NCI-H446 (cell line): ENCODE data around the gene MEF2D.

Experiments
- DNase-seq, 2 experiments: peaks; one replicate each; lab custom pipeline; 2025; lab: John Stamatoyannopoulos, UW

Gene MEF2D

DNA sequence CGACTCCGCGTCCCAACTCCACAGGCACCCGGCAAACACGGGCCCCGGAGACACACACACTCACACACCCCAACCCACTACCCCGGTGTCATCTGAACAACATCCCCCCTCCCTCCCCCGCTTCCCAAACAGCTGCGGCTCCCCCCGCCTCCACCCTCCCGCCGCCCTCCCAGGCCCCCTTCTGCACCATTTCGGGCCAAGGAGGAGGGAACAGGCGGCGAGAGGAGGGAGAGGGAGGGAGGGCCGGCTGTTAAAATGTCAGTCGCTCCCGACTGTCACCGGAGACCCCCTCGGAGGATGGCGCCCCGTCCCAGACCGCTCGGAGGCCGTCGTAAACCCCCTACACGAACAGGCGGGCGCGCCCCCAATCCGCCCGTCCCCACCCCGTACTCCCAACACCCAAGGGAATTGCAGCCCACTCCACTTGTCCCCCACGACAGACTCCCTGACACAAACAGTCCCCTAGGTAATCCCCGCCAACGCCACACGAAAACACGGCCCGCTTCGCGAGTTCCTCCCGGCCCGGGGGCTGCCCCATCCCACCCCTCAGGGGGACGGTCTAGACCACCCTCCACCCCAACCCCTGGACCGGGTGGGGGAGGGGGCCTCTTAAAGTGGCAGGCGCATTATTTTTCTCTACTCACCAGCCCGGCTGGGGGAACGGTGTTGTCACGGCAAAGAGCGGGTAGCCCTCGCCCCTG, 583 bp downstream of the MEF2D start:
- DNase-seq = peak; percentile 33 to 35

DNA sequence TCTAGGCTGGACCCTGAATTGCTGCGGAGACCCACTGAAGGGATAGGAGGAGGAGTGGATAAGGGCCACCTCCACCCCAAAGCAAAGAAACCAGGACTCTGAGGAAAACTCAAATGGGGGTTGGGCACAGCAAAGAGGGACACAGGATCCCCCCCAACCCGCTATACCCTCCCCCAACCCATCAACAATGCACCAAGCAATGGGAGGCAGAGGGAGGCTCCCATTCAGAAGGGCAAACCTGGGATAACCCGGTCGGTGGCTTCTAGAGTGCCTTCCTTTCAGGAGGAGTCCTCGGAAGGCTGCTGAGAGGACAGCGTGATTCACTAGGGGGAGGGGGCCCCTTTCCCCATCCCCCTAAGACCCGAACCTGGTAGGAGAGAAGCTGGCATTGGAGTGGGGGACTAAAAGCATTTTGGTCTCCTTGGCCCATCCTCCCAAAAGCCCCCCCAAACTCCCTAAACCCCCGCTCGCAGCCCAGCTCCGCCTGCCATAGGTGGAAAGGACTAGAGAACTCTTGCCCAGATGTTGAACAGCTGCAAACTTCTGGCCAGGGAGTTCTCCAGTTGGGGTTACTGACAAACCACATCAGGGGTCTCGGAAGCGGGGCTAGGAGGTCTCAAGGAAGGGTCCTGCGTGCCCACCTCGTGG, 1.3 kb downstream of the MEF2D start:
- no peak for DNase-seq

DNA sequence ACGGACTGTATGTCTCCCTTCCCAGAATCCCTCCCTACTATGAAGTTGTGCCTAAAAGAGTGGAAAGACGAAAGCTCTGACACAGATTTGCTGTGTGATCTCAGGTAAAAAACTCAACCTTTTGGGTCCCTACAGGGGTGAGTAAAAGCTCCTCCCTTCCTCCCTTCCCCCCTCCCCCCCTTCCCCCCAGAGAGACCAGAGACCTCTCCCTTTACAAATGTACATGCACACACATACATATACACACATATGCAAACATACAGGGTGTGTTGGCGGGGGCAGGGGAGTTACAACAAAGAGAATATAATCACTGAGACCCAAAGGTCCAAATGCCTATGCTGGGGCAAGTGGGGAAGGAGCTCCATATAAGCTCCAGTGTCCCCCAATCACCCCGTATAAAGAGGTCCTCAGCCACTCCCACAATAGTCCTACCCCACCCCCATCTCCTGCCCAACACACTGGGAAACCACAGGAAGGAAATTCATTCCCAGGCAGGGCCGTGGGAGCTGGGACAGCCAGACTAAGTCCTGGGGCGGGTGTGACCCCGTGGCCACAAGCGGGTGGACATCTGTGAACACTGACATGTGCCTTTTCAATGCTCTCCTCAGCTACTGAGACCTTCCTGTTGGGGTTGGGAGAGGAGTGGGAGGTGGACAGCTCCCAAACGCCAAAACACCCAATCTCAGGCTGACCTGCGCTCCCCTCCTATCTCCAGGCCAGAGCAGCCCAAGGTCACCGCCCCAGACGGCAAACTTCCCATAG, 2.0 kb downstream of the MEF2D start:
- DNase-seq = no peak

DNA sequence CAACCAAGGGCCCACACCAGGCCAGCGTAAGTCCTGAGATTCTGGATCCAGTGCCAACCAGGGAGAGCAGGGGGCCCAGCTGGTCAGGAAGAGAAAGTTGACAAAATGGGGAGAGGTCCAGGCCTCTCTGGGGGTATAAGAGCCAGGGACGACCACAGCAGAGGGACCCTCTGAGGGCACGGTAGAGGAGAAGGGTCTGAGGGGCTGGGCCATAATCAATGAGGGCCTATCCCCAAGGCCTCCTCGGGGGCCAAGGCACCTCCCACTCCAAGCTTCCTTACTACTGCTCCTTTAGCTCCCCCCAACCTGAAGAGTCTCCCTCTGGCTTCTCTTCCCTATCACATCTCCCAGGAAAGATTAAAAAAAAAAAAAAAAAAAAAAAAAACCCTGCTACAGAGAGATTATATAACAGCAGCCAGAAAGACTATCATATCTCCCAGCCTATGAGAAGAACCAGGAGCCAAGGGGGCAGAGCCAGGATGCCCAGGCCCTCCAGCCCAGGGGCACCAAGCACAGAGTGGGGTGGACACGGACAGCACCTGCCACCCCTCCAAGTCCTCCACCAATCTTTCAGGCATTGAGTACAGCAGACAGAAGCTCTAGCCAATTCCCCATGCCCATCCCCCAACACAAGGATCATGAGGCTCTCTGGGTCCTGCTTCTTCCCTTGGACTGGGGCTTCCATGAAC, 2.7 kb downstream of the MEF2D start:
- DNase-seq = no peak

DNA sequence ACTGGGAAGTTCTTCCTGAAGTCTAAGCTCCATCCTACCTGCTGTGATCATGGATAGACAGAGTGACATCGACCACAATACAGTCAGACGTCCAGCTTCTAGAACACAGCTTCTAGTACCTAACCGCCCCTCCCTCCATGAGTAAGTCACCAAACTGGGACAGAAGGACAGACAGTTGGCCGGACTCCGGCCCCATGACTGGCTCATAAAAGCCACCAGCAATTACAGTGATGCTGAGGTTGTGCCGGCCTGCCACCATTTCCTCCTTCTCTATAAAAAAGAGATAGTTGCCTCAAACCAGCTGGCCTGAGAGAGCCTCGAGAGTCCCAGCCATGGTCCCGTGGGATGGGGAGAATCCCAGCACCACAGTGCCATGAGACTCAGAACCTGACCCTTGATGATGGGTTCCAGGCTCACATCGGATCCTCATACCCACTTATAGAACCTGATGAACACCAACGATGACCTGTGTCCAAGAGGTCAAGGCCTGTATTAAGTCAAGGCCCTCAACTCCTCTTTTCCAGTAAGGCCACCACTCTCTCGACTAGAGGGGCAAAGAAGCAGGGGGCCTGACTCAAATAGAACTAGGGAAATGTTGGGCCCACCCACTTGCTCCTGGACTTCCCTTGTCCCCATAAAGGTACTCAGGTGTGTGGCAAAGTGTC, 3.4 kb downstream of the MEF2D start:
- DNase-seq = no peak

DNA sequence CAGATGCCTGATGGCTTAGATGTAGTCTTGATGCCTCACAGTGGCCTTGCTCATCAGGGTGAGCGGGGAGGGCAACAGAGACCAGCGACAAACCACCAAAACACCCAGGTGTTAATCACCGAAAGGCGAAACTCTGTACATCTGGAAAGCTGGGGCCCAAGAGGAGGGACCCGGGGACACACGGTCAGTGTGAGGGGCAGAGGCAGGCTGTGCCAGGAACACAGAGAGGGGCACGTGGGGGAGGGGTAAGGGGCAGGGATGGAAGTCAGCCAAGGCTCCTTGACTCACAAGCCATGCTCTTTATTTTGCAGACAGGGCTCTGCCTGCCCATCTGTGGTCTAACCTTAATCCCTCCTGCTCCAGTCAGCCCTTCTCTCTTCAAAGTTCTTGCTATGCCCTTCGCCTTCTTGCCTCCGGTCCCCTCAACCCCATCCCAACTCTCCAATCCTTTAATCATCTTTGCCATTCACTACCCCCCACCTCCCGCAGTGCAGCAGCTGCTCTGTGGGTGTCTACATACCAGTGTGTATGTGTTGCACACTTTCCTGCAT, 4.3 kb downstream of the MEF2D start:
- DNase-seq = no peak

DNA sequence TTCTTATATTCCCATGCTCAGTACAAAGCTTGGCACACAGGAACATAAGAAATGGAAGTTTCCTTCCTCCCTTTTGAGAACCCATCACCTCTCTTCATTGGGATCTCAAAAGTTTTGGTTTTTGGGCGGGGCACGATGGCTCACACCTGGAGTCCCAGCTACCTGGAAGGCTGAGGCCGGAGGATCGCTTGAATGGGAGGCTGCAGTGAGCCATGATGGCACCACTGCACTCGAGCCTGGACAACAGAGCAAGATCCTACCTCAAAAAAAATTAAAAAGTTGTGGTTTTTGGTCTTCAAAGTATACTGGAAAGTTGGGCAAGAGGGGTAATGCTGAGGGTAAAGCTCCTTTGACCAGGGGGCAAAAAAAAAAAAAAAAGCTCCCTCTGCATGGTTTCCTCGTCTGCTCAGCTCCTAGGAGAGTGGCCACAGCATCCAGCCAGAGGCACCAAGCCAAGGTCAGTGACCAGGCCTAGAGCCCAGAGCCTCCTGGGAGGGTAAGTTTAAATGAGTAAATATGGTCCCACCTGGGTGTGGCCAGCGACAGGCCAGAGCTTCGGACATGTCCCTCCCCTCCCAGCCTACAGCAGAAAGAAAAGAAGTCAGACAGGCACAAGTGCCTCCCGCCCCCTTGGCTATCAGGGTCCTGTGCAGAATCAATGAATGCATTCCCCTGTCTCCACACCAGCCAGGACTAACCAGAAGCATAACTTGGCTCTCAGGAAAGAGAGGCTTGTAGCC, 5.0 kb downstream of the MEF2D start:
- DNase-seq = no peak

DNA sequence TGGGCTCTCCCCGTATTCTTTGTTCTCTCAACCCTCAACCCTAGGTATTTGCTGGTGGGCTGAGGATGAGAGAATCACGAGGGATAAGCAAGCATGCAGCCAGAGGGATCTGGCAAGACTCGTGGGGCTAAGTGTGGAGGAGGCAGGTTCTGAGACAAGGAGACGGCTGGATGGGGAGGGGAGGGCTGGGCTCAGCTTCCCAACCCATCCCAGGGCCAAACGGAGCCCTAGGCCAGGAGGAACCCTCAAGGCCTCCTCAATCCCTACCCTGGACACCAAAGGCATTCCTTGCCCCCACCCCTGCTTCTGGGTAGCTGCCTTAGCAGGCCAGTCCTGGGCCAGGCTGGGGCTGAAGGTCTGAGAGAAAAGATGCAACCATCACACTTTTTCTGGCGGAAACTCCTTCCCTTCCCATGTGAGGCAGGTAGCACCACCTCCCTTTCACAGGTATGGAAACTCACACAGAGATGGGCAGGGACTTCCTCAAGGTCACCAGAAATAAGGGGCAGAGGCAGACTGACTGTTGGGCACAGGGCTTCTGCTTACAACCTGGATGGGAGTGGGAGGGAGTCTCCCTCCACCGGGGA, 6.2 kb downstream of the MEF2D start:
- no peak for DNase-seq

DNA sequence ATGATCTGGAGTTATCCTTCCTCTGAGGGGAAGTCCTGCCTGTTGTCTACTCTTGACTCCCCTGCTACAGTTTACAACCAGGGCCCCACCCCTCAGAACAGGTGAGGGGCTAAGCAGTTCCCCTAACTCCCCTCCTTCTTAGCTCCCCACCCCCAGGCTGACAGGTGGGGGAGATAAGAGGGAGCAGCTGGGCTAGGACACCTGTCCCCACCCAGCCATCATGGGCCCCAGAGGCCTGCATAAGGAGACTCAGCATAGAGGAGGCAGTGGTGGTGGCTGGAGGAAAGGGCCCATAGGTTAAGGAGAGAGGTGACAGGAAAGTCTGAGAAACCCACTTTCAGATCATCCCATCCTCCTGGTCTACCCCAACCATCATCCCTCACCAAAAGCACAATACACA, 6.8 kb downstream of the MEF2D start:
- DNase-seq = no peak

DNA sequence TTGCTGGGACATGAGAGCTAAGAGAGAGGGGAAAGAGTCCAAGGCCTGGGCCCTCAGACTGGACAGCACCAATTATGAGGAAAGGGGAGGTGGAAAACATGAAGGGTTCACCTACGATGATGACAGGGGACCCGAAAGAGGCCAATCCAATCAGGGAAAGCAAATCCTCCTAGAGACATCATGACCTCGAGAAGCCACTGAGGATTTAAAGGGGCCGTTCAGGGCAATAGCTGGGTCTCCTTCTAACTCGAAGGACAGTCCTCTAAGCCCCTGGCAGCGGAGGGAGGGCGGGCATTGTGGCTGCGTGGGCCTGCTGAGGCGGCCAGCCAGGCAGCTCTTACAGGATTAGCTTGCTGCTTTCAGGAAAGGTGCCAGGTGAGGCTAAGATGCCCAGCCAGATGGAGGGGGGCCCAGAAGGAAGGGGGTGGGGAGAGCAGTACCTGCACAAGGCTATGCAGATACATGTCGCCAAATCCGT, 7.4 kb downstream of the MEF2D start:
- no peak for DNase-seq

DNA sequence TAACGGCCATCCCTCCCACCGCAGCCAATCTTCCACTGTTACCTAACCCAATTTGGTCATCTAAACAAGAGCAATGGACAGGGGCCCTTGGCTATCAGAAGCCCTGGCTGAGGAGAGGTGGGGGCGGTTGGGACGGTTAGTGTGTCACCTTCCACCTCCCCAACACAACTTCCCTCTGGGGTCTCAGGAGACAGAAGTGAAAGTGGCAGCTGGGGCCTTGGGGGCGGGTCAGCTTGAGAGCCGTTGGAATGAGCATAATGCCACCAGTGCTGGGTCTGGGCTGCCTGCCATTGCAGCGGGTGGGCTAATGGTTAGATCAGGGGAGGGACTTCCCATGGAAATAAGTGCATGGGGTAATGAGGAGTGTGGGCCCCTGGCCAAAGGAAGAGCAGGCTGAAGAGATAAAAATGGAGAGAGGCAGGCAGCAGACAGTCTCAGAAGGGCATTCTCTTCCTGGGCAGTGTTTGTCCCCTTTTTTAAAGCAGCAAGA, 7.9 kb downstream of the MEF2D start:
- peak; percentile 24 to 64 for DNase-seq

DNA sequence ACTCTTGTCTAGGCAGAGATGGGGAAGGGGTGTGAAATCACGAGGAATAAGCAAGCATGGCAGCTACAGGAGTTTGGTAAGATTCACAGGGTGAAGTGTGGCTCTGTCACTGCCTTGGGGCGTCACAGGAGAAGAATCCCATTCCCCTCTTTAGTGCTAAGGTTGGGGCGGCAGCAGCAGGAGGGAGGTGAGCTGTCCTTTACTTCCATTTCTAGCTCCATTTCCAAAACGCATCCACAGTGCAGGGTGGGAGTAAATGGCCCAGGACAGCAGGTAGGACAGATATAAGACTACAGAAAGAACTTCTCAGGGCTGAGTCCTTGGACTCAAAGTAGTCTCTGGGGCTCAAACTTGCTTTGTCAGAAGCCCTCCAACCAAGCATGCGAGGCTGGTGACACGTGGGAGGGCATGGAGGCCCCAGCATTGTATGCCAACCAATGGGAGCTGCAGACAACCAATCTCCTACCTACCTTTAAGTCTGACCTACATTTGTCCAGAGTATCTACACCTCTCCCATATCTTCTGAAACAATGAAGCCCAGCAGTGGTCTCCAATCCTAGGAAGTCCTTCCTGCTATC, 8.5 kb downstream of the MEF2D start:
- DNase-seq = no peak

DNA sequence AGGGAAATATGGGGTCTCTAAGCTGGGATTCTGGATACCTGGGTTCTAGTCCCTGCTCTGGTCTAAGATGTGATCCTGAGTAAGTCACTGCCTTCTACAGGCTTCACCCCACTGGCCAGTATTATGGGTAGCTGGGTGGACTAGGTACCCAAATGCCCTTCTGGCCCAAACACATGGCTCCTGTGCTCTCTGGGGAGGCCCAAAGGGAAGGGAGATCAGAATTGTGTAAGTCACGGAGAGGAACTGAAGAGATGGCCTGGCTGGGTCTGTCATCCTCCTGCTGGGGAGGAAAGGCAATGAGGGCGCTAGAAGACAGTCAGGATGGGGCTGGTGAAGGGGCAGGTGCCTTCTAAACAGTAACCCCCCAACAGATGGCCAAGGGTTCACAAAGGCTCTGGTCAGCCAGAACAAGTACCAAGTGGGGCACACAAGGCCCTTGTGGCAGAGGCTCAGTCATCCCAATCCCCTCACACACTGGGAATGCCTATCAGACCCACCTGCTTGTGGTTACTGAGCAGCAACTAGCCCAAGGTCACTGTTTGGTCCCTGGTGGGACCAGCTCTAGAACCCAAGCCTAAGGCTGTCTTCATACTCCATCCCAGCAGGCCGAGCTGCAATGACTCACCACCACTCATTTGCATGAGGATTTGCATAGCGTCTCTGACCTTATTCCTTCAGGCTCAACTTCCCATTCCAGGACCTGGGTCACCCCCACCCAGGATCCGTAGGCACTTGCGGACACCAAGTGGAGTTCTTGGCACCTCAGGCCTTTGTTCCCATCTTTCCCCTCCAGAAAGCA, 9.2 kb downstream of the MEF2D start:
- DNase-seq = no peak

DNA sequence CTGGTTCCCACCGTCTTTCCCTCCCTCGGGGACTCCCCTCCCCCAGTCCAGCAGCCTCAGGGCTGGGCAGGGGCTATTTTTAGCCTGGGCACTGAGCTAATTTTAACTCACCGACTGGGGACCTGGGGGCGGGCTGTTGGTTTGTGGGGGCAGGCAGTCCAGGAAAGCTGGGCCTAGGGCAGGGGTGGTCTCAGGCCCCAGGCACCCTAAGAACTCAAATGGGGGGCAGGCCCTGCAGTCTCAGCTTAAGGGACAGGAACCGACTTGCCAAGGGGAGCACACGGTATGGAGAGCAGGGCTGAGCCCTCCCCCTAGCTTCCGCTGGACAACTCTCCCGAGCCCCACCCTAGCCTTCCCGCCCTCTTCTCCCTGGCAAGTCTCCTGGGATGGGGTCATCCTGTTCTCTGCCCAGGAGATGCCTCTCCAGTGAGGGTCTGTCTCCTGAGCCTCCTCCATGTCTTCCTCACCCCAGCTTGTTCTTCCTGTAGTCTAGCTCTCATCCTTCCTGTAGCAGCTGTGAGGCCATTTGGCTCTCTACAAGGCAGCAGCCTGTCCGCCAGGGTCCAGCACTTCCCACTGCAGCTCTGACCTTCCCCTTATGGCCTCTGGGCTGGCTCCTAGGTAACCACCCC, 10.1 kb downstream of the MEF2D start:
- DNase-seq = no peak

DNA sequence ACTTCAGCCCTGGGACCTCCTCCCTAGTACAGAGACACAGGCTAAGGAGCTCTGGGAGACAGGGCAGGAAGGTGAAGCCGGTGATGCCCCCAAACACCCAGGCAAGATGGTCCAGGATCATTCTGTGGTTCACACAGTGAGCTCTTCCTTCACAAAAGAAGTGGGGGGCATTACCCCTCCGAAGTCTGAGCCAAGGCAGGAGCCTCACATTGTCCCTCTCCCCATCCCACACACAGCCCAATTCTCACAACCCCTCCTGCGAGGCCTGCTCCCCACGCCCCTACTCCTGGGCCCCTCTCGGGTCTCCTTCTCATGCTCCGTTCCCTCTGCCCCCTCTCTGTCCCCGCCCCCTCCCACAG, 10.7 kb downstream of the MEF2D start:
- no peak for DNase-seq

DNA sequence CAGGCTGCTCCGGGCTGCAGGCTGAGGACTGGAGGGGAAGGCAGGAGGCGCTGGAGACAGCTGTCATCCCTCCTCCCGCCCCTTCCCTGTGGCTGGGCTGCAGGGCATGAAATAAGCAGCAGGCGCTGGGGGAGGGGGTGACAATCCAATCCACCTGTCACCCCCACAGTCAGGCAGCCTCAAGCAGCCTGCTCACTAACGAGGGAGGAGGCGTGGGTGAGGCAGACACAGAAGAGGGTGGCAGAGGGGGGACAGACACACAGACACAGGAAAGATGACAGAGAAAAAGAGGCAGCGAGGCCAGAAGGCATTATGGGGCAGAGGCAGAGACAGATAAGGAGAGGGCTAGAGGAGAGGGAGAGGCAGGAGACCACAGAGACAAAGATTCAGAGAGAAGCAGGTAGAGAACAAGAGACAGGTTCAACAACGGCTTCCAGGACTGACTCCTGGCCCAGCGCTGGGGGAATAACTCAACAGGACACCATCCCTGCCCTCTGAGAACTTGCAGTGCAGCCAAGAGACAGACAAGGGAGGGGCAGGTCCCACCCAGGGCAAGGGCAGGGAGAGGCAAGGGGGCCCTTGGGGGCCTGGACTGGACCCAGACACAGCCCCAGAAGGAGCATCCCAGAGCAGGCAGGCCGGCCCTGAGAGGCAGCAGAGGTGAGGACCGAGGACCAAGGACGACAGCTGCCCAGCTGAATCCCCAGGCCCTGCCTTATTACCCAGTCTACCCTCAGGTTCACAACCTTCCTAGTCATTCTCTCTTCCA, 11.2 kb downstream of the MEF2D start:
- peak; percentile 37 to 78 for DNase-seq

DNA sequence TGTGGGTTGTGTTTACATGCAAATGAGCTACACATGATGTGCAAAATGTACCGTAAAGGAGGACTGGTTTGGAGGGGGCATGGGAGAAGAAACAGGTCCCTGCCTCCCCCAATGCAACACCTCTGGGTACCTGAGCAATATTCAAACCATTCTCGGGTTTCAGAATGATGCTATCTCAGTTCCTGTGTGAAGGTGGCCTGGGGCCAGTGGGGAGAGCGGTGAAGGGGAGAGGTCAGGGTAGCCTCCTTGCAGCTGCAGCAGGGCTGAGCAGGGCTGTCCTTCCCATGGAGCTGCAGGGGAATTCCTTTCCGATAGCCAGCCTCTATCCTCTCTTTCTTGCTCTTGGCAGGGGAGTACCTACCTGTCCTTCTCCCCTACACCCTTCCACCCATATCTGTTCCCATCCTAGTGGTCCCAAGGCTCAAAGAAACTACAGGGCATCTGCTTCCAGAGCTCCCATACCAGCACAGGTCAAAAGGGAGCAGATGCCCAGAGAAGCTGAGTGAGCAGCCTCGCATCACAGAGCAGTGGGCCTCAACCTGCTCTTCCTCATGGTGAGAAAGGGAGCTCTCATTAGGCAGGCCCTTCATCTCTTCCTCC, 11.9 kb downstream of the MEF2D start:
- no peak for DNase-seq

DNA sequence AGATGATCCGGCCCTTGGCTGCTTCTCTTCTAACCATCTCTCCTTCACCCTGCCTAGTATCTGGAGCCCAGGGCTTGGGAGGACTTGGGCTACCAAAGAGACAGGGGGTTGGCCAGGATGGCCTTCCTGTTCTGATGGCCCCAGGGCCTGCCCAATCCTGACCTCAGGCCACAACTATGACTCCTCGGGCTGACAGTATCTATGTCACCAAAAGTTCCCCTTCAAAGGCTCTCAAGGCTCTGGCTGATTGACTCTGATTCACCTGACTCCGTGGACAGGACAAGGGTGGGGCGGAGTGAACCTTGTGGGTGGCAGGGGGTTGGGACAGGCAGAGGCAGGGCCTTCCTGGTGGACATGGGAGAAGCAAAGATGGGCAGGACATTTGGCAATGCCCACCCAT, 12.7 kb downstream of the MEF2D start:
- DNase-seq = no peak
